Esophagus squamous epithelium (tissue), 4 donors: ENCODE data around the gene FILIP1L.

Experiments
- CTCF ChIP-seq, 6 experiments: fragments of 450-650 bp in 4 of 6; fragments of 200-600 bp in 2 of 6; sonication (generic) in 2 of 6; IDR thresholded peaks; one replicate each; pipeline ENCODE4 v1.5.1; 2016 to 2019; ENCODE audit warnings: antibody characterized with exemption in 6 of 6, mild to moderate bottlenecking in 4 of 6, moderate library complexity in 4 of 6
- POLR2A ChIP-seq, 4 donors: fragments of 450-650 bp; IDR thresholded peaks; one replicate each; pipeline ENCODE4 v1.6.1; 2017; ENCODE audit warnings: antibody characterized with exemption in 4 of 4, mild to moderate bottlenecking in 4 of 4, moderate library complexity in 3 of 4

- TF ChIP-seq POLR2A (IDR thresholded peaks at IDR 0.05) (no peak), CTCF (IDR thresholded peaks at IDR 0.05) (no peak)
These were observed 146.5 kb downstream of the FILIP1L start for GRCh38 chr3:99967796-99968195.
